MM.1S (cell line): ENCODE data around the gene AK4.

Experiments used
- CTCF ChIP-seq: fragments of 300-600 bp; sonication (generic); IDR thresholded peaks from 2 replicates; pipeline ENCODE4 v1.5.1; 2016; ENCODE audit warnings: antibody characterized with exemption, low read length, mixed read lengths
- EZH2 ChIP-seq: fragments of 300-600 bp; sonication (generic); optimal IDR thresholded peaks from 2 replicates; pipeline ENCODE3; 2017; ENCODE audit warnings: low read depth, mild to moderate bottlenecking, antibody characterized with exemption, low read length, mixed read lengths
- EZH2phosphoT487 ChIP-seq: fragments of 300-600 bp; sonication (generic); IDR thresholded peaks from 2 replicates; pipeline ENCODE4 v1.6.1; 2018; ENCODE audit warnings: antibody characterized with exemption, low read length

DNA sequence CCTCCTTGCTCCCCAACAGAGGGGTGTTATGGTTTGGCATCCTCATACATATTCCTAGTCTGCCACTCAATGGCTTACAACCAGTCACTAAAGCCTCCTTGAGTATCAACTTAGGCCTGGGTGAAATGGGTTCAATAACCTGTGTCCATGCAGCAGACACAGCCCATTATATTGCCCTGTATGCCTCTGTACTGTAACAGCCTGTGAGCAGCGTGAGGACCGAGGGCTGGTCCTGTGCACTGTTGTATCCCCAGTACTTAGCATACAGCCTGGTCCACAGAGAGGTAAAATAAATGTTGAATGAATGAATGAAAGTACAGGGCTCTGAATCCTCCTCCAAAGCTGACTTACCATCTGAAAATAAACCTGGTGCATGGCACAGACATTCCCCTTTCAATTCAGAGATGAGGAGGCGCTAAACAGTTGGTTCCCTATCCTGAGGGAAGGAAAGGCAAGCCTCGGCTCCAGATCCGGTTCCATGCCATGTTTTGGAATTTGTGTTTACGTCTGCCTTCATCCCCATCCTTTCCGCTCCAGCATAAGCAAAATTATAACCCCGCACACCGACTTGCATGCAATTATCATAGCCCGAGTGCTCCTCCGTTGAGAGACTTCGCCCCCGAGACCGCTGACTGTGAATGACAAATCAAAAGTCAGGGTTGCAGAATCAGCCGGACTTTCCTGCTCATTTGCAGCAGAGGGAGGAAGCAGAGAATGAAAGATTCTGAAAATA, 116.4 kb downstream of the AK4 start:
- TF ChIP-seq EZH2, result no peak
- no peak for TF ChIP-seq CTCF
- no peak for TF ChIP-seq EZH2phosphoT487
